ENCODE measurements around the gene PPP1R13B. TPM values are rescaled to one million over a fixed set of nuclear protein-coding genes. Genes with fewer than 3 reads are reported as not detected.

PPP1R13B gene
- total RNA-seq, 1 experiment from 2014 or later, result 19.0 TPM

DNA sequence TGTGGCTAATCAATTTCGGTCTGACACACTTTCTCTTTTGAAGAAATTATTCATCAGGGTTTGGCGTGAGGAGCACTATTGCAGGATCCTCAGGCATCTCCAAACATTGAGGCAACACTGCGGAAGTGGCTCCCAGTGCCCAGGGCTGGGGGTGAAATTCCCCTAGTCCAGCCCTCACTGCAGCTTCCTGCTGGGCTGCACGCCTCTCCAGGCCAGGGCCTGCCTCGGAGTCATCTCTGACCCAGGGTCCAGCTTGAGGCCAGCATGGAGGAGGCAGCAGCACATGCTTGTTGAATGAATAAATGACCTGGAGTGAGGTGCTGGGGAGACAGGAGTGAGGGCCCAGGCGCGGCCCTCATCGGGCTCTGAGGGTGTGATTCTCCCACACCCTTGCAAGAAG, 44.9 kb upstream of the PPP1R13B start:
- H3K36me3 ChIP-seq (ENCODE audit: control insufficient read depth, insufficient read depth, low read length), result no peaks in the 10 kb centered on the region
- in situ Hi-C loops (cut with HindIII; ENCODE audit: low pct_unique_long_range_greater_than_20kb, low sequenced_read_pairs), result no loop called here
- H3K9me3 ChIP-seq (ENCODE audit: control insufficient read depth, insufficient read depth, low read depth, low read length), result no peaks in the 10 kb centered on the region
- H3K27ac ChIP-seq (ENCODE audit: low read length), result no peak overlapping the region
- TF ChIP-seq POLR2AphosphoS5 (IDR thresholded peaks at IDR 0.05; ENCODE audit: low read depth, low read length) (no peak), TCF7L2 (IDR thresholded peaks at IDR 0.05; ENCODE audit: low read depth, low read length) (no peak), SIN3A (IDR thresholded peaks at IDR 0.05; ENCODE audit: borderline replicate concordance, insufficient read depth, low read depth, low read length) (no peak)
- TF ChIP-seq, protein P1, sequence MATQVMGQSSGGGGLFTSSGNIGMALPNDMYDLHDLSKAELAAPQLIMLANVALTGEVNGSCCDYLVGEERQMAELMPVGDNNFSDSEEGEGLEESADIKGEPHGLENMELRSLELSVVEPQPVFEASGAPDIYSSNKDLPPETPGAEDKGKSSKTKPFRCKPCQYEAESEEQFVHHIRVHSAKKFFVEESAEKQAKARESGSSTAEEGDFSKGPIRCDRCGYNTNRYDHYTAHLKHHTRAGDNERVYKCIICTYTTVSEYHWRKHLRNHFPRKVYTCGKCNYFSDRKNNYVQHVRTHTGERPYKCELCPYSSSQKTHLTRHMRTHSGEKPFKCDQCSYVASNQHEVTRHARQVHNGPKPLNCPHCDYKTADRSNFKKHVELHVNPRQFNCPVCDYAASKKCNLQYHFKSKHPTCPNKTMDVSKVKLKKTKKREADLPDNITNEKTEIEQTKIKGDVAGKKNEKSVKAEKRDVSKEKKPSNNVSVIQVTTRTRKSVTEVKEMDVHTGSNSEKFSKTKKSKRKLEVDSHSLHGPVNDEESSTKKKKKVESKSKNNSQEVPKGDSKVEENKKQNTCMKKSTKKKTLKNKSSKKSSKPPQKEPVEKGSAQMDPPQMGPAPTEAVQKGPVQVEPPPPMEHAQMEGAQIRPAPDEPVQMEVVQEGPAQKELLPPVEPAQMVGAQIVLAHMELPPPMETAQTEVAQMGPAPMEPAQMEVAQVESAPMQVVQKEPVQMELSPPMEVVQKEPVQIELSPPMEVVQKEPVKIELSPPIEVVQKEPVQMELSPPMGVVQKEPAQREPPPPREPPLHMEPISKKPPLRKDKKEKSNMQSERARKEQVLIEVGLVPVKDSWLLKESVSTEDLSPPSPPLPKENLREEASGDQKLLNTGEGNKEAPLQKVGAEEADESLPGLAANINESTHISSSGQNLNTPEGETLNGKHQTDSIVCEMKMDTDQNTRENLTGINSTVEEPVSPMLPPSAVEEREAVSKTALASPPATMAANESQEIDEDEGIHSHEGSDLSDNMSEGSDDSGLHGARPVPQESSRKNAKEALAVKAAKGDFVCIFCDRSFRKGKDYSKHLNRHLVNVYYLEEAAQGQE (IDR thresholded peaks at IDR 0.05; ENCODE audit: insufficient read depth in 1 of 2, low read depth in 2 of 2, low read length in 1 of 2), result no peak
- TF ChIP-seq, protein P2, sequence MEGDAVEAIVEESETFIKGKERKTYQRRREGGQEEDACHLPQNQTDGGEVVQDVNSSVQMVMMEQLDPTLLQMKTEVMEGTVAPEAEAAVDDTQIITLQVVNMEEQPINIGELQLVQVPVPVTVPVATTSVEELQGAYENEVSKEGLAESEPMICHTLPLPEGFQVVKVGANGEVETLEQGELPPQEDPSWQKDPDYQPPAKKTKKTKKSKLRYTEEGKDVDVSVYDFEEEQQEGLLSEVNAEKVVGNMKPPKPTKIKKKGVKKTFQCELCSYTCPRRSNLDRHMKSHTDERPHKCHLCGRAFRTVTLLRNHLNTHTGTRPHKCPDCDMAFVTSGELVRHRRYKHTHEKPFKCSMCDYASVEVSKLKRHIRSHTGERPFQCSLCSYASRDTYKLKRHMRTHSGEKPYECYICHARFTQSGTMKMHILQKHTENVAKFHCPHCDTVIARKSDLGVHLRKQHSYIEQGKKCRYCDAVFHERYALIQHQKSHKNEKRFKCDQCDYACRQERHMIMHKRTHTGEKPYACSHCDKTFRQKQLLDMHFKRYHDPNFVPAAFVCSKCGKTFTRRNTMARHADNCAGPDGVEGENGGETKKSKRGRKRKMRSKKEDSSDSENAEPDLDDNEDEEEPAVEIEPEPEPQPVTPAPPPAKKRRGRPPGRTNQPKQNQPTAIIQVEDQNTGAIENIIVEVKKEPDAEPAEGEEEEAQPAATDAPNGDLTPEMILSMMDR (IDR thresholded peaks at IDR 0.05), result no peak
- H3K4me3 ChIP-seq (ENCODE audit: low read depth in 2 of 2, low read length in 2 of 2), result no peak overlapping the region
- intact Hi-C loops (cut with micrococcal nuclease; ENCODE audit: unreplicated experiment), result no loop called here
- no peaks in the 10 kb centered on the region for H3K4me1 ChIP-seq (ENCODE audit: control insufficient read depth, insufficient read depth, low read length)
- ChIA-PET CTCF (interaction anchor here (0.6 kb wide), 1 partner anchor 128 kb away, joined by 3 read pairs; no protein-coding TSS in a partner anchor), POLR2A (no interaction called here)
- no peak for ATAC-seq
- DNase-seq (ENCODE audit: low read depth, low spot score), result no peak
- H3K27me3 ChIP-seq (ENCODE audit: control insufficient read depth, insufficient read depth, low read length), result no peaks in the 10 kb centered on the region
- BruUV-seq (replicated peaks), result no TSS peak

DNA sequence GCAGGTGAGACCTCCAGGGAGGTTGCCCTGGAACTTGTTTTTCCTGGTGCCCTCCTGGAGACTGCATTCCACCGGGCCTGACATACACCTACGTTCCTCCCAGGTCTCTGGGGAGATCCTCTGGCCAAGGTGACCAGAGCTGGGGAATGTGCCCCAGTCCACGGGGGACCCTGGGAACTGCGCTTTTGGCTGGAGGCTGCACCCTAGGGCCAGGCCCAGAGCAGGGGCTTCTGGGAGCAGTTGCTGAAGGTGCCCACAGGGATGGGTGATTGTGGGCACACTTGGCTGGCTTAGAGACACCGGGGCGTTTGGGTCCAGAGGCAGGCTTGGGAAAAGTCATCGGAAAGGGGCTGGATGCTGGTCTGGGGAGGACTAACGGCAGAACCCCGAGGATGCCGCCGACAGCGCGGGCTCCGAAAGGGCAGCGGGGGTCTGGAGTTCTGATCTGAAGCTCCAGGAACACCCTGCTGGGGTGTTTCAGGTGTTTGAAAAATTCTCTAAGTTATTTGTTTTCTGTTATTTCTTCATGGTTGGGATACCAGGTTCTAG, 44.4 kb upstream of the PPP1R13B start:
- no peak for ATAC-seq
- no peak overlapping the region for H3K27ac ChIP-seq (ENCODE audit: low read length)
- no peak for DNase-seq (ENCODE audit: low read depth, low spot score)
- H3K4me1 ChIP-seq (ENCODE audit: control insufficient read depth, insufficient read depth, low read length), result no peaks in the 10 kb centered on the region
- ChIA-PET CTCF (no interaction called here), POLR2A (no interaction called here)
- intact Hi-C loops (cut with micrococcal nuclease; ENCODE audit: unreplicated experiment) (no loop called here), in situ Hi-C loops (cut with HindIII; ENCODE audit: low pct_unique_long_range_greater_than_20kb, low sequenced_read_pairs) (no loop called here)
- no peaks in the 10 kb centered on the region for H3K27me3 ChIP-seq (ENCODE audit: control insufficient read depth, insufficient read depth, low read length)
- H3K36me3 ChIP-seq (ENCODE audit: control insufficient read depth, insufficient read depth, low read length), result no peaks in the 10 kb centered on the region
- BruUV-seq (replicated peaks), result no TSS peak
- no peaks in the 10 kb centered on the region for H3K9me3 ChIP-seq (ENCODE audit: control insufficient read depth, insufficient read depth, low read depth, low read length)
- no peak overlapping the region for H3K4me3 ChIP-seq (ENCODE audit: low read depth in 2 of 2, low read length in 2 of 2)
- TF ChIP-seq POLR2AphosphoS5 (IDR thresholded peaks at IDR 0.05; ENCODE audit: low read depth, low read length) (no peak), TCF7L2 (IDR thresholded peaks at IDR 0.05; ENCODE audit: low read depth, low read length) (no peak), SIN3A (IDR thresholded peaks at IDR 0.05; ENCODE audit: borderline replicate concordance, insufficient read depth, low read depth, low read length) (no peak)
- TF ChIP-seq, protein P2 (IDR thresholded peaks at IDR 0.05), result no peak
- TF ChIP-seq, protein P1 (IDR thresholded peaks at IDR 0.05; ENCODE audit: insufficient read depth in 1 of 2, low read depth in 2 of 2, low read length in 1 of 2), result no peak
